Measurements from ENCODE around the gene SBK1. TPM values are rescaled to one million over a fixed set of nuclear protein-coding genes. Genes with fewer than 3 reads are reported as not detected.

SBK1 gene
- total RNA-seq, 1 donor, result not detected

GRCh38 chr16:28259781-28260150, 32.6 kb upstream of the SBK1 start:
- no peaks in the 10 kb centered on the region for H3K9me3 ChIP-seq (ENCODE audit: low read depth, low read length)
- no peak overlapping the region for H2AFZ ChIP-seq (ENCODE audit: low read length)
- no peaks in the 10 kb centered on the region for H4K20me1 ChIP-seq (ENCODE audit: insufficient read depth, low read length)
- TF ChIP-seq, protein P1, sequence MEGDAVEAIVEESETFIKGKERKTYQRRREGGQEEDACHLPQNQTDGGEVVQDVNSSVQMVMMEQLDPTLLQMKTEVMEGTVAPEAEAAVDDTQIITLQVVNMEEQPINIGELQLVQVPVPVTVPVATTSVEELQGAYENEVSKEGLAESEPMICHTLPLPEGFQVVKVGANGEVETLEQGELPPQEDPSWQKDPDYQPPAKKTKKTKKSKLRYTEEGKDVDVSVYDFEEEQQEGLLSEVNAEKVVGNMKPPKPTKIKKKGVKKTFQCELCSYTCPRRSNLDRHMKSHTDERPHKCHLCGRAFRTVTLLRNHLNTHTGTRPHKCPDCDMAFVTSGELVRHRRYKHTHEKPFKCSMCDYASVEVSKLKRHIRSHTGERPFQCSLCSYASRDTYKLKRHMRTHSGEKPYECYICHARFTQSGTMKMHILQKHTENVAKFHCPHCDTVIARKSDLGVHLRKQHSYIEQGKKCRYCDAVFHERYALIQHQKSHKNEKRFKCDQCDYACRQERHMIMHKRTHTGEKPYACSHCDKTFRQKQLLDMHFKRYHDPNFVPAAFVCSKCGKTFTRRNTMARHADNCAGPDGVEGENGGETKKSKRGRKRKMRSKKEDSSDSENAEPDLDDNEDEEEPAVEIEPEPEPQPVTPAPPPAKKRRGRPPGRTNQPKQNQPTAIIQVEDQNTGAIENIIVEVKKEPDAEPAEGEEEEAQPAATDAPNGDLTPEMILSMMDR (IDR thresholded peaks at IDR 0.05; ENCODE audit: extremely low read depth, low read depth, low read length), result no peak
- no peak overlapping the region for H3K27ac ChIP-seq (ENCODE audit: low read depth, low read length)
- DNase-seq (ENCODE audit: insufficient read length, low spot score, missing footprints), result no peak
- H3K79me2 ChIP-seq (ENCODE audit: insufficient read depth, low read length), result no peaks in the 10 kb centered on the region
- peaks cover 60% of the 10 kb centered on the region for H3K27me3 ChIP-seq (ENCODE audit: insufficient read depth, low read length)
- no peaks in the 10 kb centered on the region for H3K36me3 ChIP-seq (ENCODE audit: insufficient read depth, low read length)
- no peak overlapping the region for H3K4me3 ChIP-seq (ENCODE audit: insufficient read depth, low read length)
- H3K4me1 ChIP-seq (ENCODE audit: insufficient read depth, low read length), result no peaks in the 10 kb centered on the region
- H3K4me2 ChIP-seq (ENCODE audit: insufficient read depth, low read length), result no peak overlapping the region

- H3K4me2 ChIP-seq (ENCODE audit: insufficient read depth, low read length), result no peak overlapping the region
- no peak overlapping the region for H3K4me3 ChIP-seq (ENCODE audit: insufficient read depth, low read length)
- H3K4me1 ChIP-seq (ENCODE audit: insufficient read depth, low read length), result no peaks in the 10 kb centered on the region
- peaks cover 60% of the 10 kb centered on the region for H3K27me3 ChIP-seq (ENCODE audit: insufficient read depth, low read length)
- no peaks in the 10 kb centered on the region for H4K20me1 ChIP-seq (ENCODE audit: insufficient read depth, low read length)
- no peak for DNase-seq (ENCODE audit: insufficient read length, low spot score, missing footprints)
- no peaks in the 10 kb centered on the region for H3K79me2 ChIP-seq (ENCODE audit: insufficient read depth, low read length)
- TF ChIP-seq, protein P1 (IDR thresholded peaks at IDR 0.05; ENCODE audit: extremely low read depth, low read depth, low read length), result no peak
- H3K36me3 ChIP-seq (ENCODE audit: insufficient read depth, low read length), result no peaks in the 10 kb centered on the region
- H2AFZ ChIP-seq (ENCODE audit: low read length), result no peak overlapping the region
- no peak overlapping the region for H3K27ac ChIP-seq (ENCODE audit: low read depth, low read length)
- H3K9me3 ChIP-seq (ENCODE audit: low read depth, low read length), result no peaks in the 10 kb centered on the region
Observed at GRCh38 chr16:28260193-28260592, 32.1 kb upstream of the SBK1 start.

DNA sequence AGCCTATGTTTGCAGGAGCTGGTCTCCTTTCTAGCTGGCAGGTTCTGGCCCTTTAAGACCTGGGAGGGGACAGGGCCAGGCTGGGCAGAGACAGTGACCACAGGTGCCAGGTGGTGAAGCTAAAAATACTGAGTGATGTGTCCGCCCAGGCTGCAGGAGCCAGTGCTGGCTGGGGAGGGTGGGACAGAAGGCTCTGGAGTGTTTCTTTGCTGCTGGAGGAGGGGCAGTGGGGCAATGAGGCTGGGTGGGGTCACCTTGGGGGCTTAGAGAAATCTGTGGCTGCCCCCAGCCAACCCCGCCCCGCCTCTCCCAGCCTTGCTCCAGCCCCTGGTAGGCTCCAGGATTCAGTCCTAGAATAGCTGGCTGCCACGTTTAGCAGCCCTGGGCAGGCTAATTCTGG, 30.4 kb upstream of the SBK1 start:
- Histone ChIP-seq H3K9me3 (ENCODE audit: low read depth, low read length) (no peaks in the 10 kb centered on the region), H4K20me1 (ENCODE audit: insufficient read depth, low read length) (no peaks in the 10 kb centered on the region), H3K4me1 (ENCODE audit: insufficient read depth, low read length) (no peaks in the 10 kb centered on the region), H3K27me3 (ENCODE audit: insufficient read depth, low read length) (peaks cover 65% of the 10 kb centered on the region), H3K36me3 (ENCODE audit: insufficient read depth, low read length) (no peaks in the 10 kb centered on the region), H3K79me2 (ENCODE audit: insufficient read depth, low read length) (no peaks in the 10 kb centered on the region), H3K4me2 (ENCODE audit: insufficient read depth, low read length) (no peak overlapping the region), H3K4me3 (ENCODE audit: insufficient read depth, low read length) (no peak overlapping the region), H3K27ac (ENCODE audit: low read depth, low read length) (no peak overlapping the region), H2AFZ (ENCODE audit: low read length) (no peak overlapping the region)
- no peak for DNase-seq (ENCODE audit: insufficient read length, low spot score, missing footprints)
- TF ChIP-seq, protein P1 (IDR thresholded peaks at IDR 0.05; ENCODE audit: extremely low read depth, low read depth, low read length), result no peak

GRCh38 chr16:28263305-28263704, 29.0 kb upstream of the SBK1 start:
- no peaks in the 10 kb centered on the region for H3K36me3 ChIP-seq (ENCODE audit: insufficient read depth, low read length)
- H4K20me1 ChIP-seq (ENCODE audit: insufficient read depth, low read length), result no peaks in the 10 kb centered on the region
- H3K4me2 ChIP-seq (ENCODE audit: insufficient read depth, low read length), result no peak overlapping the region
- no peaks in the 10 kb centered on the region for H3K79me2 ChIP-seq (ENCODE audit: insufficient read depth, low read length)
- peaks cover 57% of the 10 kb centered on the region for H3K27me3 ChIP-seq (ENCODE audit: insufficient read depth, low read length)
- TF ChIP-seq, protein P1 (IDR thresholded peaks at IDR 0.05; ENCODE audit: extremely low read depth, low read depth, low read length), result no peak
- H3K4me1 ChIP-seq (ENCODE audit: insufficient read depth, low read length), result no peaks in the 10 kb centered on the region
- no peak for DNase-seq (ENCODE audit: insufficient read length, low spot score, missing footprints)
- H2AFZ ChIP-seq (ENCODE audit: low read length), result no peak overlapping the region
- H3K27ac ChIP-seq (ENCODE audit: low read depth, low read length), result no peak overlapping the region
- no peak overlapping the region for H3K4me3 ChIP-seq (ENCODE audit: insufficient read depth, low read length)
- H3K9me3 ChIP-seq (ENCODE audit: low read depth, low read length), result no peaks in the 10 kb centered on the region

All from osteoblast (primary cell).